Ovary (tissue), 9 donors: ENCODE results near the gene CHD5. TPM values are rescaled to one million over a fixed set of nuclear protein-coding genes. Genes with fewer than 3 reads are reported as not detected.

ENCODE experiments used
- DNase-seq, 5 donors: peaks; one replicate each; pipeline ENCODE4 v3.0.0-alpha.2; 2019 to 2020
- H3K27ac ChIP-seq, 2 donors: fragments of 200-600 bp; one replicate each; pipeline versions ENCODE4 v1.5.1 to v1.8.0; 2019 to 2022
- H3K27me3 ChIP-seq: fragments of 200-600 bp; one replicate; pipeline ENCODE4 v1.8.0; 2022
- H3K36me3 ChIP-seq: fragments of 200-600 bp; sonication (generic); one replicate; pipeline ENCODE4 v1.5.1; 2019
- H3K4me1 ChIP-seq: one replicate; pipeline ENCODE4 v1.8.1; 2013; ENCODE audit warnings: mild to moderate bottlenecking, moderate library complexity; ENCODE audit not compliant: insufficient read depth
- H3K4me3 ChIP-seq: fragments of 200-600 bp; sonication (generic); one replicate; pipeline ENCODE4 v1.5.1; 2017
- H3K9me3 ChIP-seq, 2 donors: fragments of 200-600 bp in 1 of 2; sonication (generic) in 1 of 2; one replicate each; pipeline versions ENCODE4 v1.5.1 to v1.8.1; 2013 to 2019; ENCODE audit warnings: mild to moderate bottlenecking in 1 of 2, moderate library complexity in 1 of 2
- EP300 ChIP-seq: sonication (generic); formaldehyde crosslinking; IDR thresholded peaks from one replicate; pipeline ENCODE4 v1.6.1; 2017; ENCODE audit warnings: antibody characterized with exemption
- POLR2A ChIP-seq: fragments of 450-650 bp; IDR thresholded peaks from one replicate; pipeline ENCODE4 v1.6.1; 2017; ENCODE audit warnings: antibody characterized with exemption, mild to moderate bottlenecking, moderate library complexity
- WGBS, 3 donors: extraction: QIAGEN DNeasy Blood & Tissue Kit in 1 of 3; methylation state at CpG; one replicate each; pipeline versions ENCODE4 v1.1.5 to v1.1.7; 2013 to 2017; 5-methylcytosine and 5-hydroxymethylcytosine counted together
- intact Hi-C, 4 donors: fragments of 100-400 bp; cut with DNase I; formaldehyde crosslinking; loops; one replicate each; pipeline versions ENCODE4 v1.11.0 to v1.15.1; 2022 to 2023
- polyA plus RNA-seq, 2 donors: library from polyadenylated mRNA; stranded (reverse); fragments of 200-250 nt in 1 of 2; fragments of 350-450 nt in 1 of 2; fragmentation: Illumina TruSeq in 1 of 2; extraction: RNeasy Lipid Tissue Mini Kit (QIAGEN cat#74804) in 1 of 2; gene quantifications; one replicate each; pipeline ENCODE4 v1.2.3, GENCODE V29; 2013 to 2014
- total RNA-seq, 7 donors: library from RNA; depleted of rRNA in 2 of 7; stranded (reverse); fragments of >200 nt in 2 of 7; fragmentation: NEBNext Ultra II Directional in 3 of 7; extraction: Animal tissue kit (Norgen Biotek cat#: 25700) in 3 of 7; gene quantifications; one replicate each; pipeline versions ENCODE4 v1.1.0 to v1.2.4, GENCODE V29; 2016 to 2023
- TF ChIP-seq, protein P1 (sequence below), 3 donors: fragments of 450-650 bp in 2 of 3; fragments of 200-600 bp in 1 of 3; IDR thresholded peaks; one replicate each; pipeline versions ENCODE4 v1.5.1 to v1.8.0; 2016 to 2022; ENCODE audit warnings: antibody characterized with exemption in 3 of 3, mild to moderate bottlenecking in 1 of 3
- donor health status: DM: no; HTN: no; CAD: no; lungs with moderate emphysema.
- donor health status: DM: no; HTN: no; CAD: no.
- donor health status: Bipolar disorder and iron deficiency.
- donor health status: DM: yes; HTN: yes; CAD: no.
- donor health status: DM: no; HTN: no; CAD: no.
- donor health status: DM: yes; HTN: yes; CAD: no.

CHD5 gene
- total and polyA plus RNA-seq, 9 donors = under 0.01 to 0.54 (median 0.23) TPM

DNA sequence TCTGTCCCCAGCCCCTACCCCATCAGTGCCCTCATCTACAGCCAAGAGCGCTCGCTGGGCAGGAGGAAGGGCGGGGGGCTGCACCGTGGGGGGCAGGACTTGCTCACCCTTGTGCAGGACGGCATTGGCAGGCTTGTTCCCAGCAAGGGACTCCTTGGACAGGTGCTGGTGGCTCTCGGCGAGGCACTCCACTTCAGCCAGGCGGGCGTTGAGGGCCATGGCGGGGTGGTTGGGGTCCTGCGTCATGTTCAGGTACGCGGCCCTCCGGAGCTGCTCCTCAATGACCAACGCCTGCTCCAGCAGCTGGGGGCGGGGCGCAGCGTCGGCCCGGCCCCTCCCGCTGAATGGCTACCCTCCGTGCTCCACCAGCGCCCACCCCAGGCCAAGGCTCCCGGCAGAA is 70.4 kb downstream of the CHD5 start:
- H3K4me1 ChIP-seq = no peaks in the 10 kb centered on the region
- peak in 1 of 5 donors; percentile 22 for DNase-seq
- no peaks in the 10 kb centered on the region for H3K27me3 ChIP-seq
- no peak overlapping the region for H3K4me3 ChIP-seq
- no peaks in the 10 kb centered on the region for H3K36me3 ChIP-seq
- intact Hi-C loops = no loop called here
- H3K9me3 ChIP-seq = no peaks in the 10 kb centered on the region
- H3K27ac ChIP-seq = no peak overlapping the region
- WGBS, 3 donors = 75 to 81% (median 76%) methylated on average over 22 to 24 of the region's 24 CpGs
- TF ChIP-seq, protein P1, sequence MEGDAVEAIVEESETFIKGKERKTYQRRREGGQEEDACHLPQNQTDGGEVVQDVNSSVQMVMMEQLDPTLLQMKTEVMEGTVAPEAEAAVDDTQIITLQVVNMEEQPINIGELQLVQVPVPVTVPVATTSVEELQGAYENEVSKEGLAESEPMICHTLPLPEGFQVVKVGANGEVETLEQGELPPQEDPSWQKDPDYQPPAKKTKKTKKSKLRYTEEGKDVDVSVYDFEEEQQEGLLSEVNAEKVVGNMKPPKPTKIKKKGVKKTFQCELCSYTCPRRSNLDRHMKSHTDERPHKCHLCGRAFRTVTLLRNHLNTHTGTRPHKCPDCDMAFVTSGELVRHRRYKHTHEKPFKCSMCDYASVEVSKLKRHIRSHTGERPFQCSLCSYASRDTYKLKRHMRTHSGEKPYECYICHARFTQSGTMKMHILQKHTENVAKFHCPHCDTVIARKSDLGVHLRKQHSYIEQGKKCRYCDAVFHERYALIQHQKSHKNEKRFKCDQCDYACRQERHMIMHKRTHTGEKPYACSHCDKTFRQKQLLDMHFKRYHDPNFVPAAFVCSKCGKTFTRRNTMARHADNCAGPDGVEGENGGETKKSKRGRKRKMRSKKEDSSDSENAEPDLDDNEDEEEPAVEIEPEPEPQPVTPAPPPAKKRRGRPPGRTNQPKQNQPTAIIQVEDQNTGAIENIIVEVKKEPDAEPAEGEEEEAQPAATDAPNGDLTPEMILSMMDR (IDR thresholded peaks at IDR 0.05) = no peak
- TF ChIP-seq EP300 = no peak
- no peak for TF ChIP-seq POLR2A

DNA sequence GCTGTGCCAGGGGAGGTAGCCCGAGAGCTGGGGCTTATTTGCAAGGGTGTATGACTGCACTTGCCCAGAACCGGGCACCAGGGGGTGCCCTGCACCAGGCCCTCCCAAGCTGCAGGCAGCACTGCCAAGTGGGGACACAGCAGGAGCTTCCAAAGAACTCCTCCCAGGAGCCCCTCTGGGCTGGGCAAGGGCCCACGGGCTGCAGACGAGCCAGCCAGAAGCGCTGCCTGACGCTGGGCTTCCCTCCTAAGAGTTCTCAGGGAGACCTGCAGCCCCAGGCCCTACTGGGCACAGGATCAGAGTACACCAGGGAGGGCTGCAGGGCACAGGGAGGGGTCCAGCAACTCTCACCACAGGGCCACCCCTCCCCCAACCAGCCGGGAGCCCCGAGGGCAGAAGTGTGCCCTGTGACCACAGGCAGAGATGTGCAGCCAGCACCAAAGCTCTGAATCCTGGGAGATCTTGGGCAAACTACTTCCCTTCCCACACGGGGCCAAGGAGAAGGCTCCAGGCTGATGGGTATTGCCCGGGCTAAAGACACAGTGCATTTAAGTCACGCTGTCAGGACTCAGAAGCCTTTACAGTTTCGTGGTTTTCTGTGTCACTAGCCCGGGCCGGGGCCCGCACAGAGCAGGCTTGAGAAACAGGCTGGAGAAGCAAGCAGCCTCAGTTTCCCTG is 71.0 kb downstream of the CHD5 start:
- H3K27ac ChIP-seq = no peak overlapping the region
- H3K27me3 ChIP-seq = no peaks in the 10 kb centered on the region
- intact Hi-C loops = no loop called here
- DNase-seq = peak in 1 of 5 donors; percentile 20
- H3K9me3 ChIP-seq = no peaks in the 10 kb centered on the region
- 51 to 52% (median 51%) methylated on average over 15 of the region's 15 CpGs for WGBS, 3 donors
- no peaks in the 10 kb centered on the region for H3K4me1 ChIP-seq
- no peaks in the 10 kb centered on the region for H3K36me3 ChIP-seq
- TF ChIP-seq POLR2A = no peak
- TF ChIP-seq, protein P1 (IDR thresholded peaks at IDR 0.05) = no peak
- TF ChIP-seq EP300 = no peak
- no peak overlapping the region for H3K4me3 ChIP-seq

DNA sequence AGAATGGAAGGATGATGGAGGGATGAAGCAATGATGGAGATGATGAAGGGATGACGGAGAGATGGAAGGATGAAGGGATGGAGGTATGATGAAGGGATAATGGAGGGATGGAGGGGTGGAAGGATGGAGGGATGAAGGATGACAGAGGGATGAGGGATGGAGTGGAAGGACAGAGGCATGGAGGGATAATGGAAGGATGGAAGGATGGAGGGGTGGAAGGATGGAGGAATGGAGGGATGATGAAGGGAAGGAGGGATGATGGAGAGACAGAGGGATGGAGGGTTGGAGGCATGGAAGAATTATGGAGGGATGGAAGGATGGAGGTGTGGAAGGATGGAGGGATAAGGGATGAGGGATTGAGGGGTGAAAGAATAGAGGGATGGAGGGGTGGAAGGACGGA is 71.6 kb downstream of the CHD5 start:
- intact Hi-C loops = no loop called here
- H3K36me3 ChIP-seq = no peaks in the 10 kb centered on the region
- no peaks in the 10 kb centered on the region for H3K27me3 ChIP-seq
- WGBS, 3 donors = 73 to 79% (median 76%) methylated on average over 2 of the region's 2 CpGs
- H3K27ac ChIP-seq = no peak overlapping the region
- TF ChIP-seq, protein P1 (IDR thresholded peaks at IDR 0.05) = no peak
- no peak for TF ChIP-seq EP300
- TF ChIP-seq POLR2A = no peak
- DNase-seq = no peak
- no peak overlapping the region for H3K4me3 ChIP-seq
- H3K9me3 ChIP-seq = no peaks in the 10 kb centered on the region
- peaks cover 2% of the 10 kb centered on the region for H3K4me1 ChIP-seq

DNA sequence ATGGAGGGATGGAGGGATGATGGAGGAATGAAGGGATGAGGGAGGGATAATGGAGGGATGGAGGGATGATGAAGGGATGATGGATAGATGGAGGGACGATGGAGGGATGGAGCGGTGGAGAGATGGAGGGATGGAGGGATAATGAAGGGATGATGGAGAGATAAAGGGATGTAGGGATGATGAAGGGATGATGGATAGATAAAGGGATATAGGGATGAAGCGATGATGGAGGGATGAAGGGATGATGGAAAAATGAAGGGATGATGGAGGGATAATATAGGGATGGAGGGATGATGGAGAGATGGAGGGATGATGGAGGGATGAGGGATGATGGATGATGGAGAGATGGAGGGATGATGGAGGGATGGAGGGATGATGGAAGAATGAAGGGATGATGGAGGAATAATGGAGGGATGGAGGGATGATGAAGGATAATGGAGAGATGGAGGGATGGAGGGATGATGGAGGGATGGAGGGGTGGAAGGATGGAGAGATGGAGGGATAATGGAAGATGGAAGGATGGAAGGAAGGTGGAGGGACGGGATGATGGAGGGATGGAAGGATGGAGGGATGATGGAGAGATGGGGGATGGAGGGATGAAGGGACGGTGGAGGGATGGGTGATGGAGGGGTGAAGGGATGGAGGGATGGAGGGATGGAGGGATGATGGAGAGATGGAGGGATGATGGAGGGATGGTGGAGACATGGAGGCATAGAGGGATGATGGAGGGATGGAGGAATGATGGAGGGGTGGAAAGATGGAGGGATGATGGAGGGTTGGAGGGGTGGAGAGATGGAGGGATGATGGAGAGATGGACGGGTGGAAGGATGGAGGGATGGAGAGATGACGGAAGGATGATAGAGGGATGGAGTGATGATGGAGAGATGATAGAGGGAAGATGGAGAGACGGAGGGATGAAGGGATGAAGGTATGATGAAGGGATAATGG is 72.4 kb downstream of the CHD5 start:
- no peaks in the 10 kb centered on the region for H3K27me3 ChIP-seq
- no peak for DNase-seq

More for the DNA sequence above, 72.4 kb downstream of the CHD5 start:
- WGBS, 3 donors = 87 to 90% (median 89%) methylated on average over 8 of the region's 8 CpGs
- Histone ChIP-seq H3K4me3 (no peak overlapping the region), H3K27ac (no peak overlapping the region), H3K36me3 (no peaks in the 10 kb centered on the region), H3K9me3 (no peaks in the 10 kb centered on the region), H3K4me1 (peaks cover 7% of the 10 kb centered on the region)
- intact Hi-C loops = no loop called here
- TF ChIP-seq EP300 (no peak), POLR2A (no peak)
- TF ChIP-seq, protein P1 (IDR thresholded peaks at IDR 0.05) = no peak
